ENCODE measurements around the gene ATP1A1.

ATP1A1 gene

GRCh38 chr1:116372191-116372590, 853 bp upstream of the ATP1A1 start:
- DNase-seq (ENCODE audit: low read depth), result no peak

DNA sequence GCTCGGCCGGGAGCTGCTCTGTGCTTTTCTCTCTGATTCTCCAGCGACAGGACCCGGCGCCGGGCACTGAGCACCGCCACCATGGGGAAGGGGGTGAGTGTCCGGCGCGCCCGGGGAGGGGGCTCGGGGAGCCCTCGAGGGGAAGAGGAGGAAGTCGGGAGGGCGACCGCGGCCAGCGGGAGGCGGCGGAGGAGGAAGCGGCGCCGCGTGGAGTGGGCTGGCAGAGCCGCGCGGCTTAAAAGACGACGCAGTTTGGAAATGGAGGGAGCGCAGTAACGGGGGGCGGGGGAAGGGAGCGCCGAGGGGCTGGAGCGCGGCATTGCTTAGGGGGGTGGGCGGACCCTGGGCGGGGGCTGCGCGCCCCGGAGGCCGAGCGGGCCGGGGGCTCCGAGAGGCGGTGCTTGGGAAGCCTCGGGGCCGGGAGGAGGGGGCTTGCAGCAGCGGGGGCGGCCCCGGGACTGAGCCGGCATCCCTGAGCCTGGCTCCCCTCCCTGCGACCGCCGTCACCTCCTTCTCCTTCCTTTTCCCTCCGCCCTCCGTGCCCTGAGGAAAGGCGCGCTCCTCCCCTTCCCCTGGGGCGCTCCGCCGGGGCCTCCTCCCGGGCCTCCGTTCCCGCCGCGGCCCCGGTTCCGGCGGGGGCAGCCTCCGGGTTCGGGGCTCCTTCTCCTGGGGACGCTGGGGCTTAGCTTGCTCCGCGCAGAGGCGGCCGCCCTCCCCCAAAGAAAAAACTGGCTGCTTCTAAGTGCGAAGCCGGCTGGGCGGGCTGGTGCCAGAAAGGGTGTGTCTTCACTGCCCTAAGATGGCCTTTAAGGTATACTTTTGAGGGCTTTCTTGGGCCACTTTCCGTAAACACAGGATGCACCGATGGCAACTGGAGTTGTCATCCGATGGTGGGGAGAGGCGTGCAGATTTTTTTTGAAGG, 648 bp downstream of the ATP1A1 start:
- peak; percentile 39 for DNase-seq (ENCODE audit: low read depth)

- DNase-seq (ENCODE audit: low read depth), result no peak
Observed at GRCh38 chr1:116374353-116375147, 1.5 kb downstream of the ATP1A1 start.

DNA sequence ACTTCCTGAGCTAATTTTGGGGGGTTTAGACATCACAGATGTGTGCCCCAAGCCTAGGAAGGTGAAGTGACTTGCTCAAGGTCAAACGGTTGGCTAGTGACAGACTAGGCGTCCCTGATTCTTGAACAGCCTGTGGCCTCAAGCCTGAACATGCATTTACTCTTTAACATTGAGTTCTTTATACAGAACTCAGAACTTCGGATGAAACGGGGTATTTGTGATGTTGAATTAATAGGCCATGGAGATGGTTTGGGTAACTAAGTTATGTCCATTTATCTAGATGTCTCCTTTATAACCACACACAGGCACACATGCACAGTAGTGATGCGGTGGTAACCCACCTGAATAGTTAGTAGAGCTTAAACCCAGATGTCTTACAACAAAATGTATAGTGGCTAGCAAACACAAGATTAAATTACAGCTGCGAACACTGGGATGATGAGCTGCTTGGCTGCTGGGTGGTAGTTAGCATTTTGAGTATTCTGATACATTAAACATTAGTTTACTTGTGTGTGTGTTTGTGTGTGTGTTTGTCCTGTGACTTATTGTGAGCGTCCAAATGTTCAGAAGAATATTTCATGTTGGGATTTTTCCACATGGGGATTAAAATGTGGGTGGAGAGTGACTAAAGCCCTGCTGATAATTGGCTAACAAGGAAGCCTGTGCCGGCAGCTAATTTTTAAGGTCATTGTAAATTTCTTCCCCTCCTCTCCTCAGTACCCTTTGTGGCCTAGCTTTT, 2.3 kb downstream of the ATP1A1 start:
- DNase-seq (ENCODE audit: low read depth), result no peak

- peak; percentile 42 for DNase-seq (ENCODE audit: low read depth)
Observed at GRCh38 chr1:116375887-116376728, 3.1 kb downstream of the ATP1A1 start.

DNA sequence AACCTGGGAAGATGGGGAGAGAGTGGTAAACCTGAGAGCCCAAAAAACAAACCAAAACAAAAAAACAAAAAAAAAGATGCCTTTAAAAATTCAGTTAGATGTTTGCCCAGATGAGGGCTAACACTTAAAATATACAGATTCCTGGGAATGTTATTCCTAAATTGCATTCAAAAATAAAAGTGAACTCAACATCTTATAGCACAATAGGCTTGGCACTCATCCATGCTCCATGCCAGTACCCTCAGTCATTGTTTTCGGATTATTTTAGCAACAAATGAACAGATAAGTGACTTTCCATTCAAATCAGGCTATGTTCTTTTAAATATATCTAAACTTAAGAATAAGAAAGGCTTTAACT, 3.7 kb downstream of the ATP1A1 start:
- DNase-seq (ENCODE audit: low read depth), result no peak

DNA sequence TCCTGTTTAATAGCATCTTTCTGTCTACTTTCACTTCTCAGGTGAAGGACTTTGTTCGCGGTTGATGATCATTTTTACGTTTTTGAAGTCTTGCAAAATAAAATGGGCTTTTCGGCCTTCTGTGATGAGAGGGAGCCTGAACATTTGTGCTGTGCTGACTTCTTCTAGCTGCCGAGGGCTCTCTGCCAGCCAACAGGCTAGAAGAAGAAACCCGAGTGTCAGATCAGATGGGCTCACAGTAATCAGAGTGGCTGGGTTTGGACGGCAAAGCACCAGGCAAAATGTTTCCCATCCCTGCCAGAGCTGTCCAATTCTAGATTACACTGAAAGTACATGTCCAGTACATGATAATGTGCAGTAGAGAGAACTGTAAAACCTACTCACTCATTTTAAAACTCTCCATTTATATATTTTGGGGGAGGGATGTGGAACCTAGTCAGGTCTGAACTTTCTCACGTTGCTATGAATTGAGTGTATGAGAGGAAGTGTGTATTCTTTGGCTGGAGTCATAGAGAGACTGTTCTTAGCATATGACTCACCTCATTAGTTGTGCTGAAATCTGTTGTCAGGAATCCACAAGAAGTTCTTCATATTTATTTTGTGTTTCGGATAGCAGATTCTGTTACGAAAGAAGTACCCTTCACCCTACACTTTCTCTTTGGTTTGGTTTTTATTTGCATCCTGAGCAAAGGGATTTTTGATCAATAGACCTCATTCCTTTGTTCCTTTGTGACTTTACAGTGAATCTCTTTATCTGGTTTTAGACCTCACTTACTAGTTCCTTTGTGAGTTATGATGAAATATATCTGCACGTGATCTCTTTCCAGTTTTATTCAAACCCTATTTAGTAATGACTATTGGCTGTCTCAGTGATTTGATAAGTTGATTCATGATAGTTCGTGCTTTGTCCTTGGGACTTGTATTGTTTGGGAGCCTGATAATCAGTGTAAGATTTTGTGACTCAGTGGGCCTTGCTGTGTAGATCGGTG, 4.8 kb downstream of the ATP1A1 start:
- DNase-seq (ENCODE audit: low read depth), result no peak

GRCh38 chr1:116379057-116379630, 6.1 kb downstream of the ATP1A1 start:
- no peak for DNase-seq (ENCODE audit: low read depth)

DNA sequence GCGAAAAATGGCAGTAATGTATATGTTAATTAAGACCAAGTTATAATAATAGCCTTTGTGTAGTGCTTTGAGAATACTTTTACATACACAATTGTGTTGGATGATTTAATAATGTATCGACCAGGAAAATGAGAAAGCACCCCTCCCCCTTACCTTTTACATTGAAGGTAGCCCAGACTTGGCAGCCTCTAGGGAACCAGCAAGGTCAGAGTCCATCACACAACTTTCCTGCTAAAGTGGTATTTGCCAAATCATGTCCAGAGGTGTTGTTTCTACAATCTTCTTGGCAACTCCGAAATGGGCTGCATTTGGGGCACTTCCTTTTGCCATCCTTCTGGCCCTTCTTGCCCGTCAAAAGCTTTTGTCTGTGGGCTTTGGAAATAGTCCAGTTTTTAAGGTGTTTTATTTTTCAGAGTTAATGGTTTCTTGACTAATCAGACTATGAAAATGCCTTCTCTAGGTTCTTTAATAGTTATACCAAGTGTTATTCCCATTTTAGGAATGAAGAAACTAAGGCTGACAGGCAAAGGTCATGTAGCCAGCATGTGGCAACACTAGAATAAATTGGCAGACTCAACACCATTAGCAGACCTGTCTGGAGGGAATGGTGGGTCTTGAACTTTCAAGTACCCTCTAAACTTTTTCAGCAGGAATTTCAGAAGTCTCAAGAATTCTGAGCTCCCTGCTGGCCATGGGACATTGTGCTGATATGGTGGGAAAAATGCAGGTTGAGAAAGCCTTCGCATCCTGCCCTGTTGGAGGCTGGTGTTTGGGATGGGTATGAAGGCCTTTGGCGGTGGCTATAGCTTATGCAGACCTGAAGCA, 6.8 kb downstream of the ATP1A1 start:
- DNase-seq (ENCODE audit: low read depth), result no peak

DNA sequence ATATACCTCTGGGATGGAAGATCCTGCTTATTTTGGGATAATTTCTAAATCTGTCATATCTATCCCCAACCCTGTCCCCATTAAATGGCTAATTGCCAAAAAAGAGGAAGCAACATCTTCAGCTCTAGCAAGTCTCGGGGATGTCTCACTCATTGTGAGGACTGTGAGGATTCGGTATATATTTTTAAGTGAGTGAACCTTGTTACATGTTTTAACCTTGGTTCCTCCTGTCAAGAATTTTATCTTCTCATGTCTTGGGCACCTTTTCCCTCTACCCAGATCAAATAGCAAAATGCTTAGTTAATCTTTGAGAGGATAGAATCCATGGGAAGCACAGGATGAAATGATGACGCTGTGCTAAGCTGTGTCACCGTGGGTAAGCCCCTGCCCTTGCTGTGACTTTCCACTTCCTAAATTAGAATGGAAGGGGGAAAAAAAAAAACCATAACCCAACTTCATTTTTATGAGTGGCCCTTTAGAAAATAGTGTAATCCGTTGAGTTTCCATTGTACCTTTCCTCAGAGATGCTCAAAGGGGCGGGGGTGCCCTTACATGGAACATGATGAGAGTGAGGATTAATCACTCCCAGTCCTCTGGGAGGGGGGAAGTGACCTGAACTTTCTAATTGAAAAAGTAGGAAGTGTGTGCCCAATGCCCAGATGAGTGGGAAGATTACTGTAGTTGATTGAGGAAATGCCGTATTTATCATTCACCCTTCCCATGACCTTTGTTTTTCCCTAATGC, 7.6 kb downstream of the ATP1A1 start:
- no peak for DNase-seq (ENCODE audit: low read depth)

DNA sequence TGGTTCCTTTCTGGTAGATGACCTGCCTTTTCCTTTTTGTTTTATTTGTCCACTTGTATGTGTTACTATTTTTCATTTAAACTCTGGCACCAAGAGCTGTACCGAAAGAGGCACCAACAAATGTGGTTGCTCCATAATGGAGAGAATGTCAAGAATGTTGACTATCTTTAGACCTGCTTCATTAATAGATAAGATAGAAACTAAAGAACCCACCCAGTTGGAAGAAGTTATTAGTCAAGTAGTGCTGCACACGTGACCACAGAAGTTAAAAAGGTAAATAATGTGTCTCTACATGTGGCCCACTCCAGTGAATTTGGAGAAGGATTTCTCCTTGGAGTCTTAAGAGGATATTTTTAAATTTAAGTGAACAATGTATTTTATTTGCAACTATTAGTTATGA, 9.3 kb downstream of the ATP1A1 start:
- DNase-seq (ENCODE audit: low read depth), result no peak

DNA sequence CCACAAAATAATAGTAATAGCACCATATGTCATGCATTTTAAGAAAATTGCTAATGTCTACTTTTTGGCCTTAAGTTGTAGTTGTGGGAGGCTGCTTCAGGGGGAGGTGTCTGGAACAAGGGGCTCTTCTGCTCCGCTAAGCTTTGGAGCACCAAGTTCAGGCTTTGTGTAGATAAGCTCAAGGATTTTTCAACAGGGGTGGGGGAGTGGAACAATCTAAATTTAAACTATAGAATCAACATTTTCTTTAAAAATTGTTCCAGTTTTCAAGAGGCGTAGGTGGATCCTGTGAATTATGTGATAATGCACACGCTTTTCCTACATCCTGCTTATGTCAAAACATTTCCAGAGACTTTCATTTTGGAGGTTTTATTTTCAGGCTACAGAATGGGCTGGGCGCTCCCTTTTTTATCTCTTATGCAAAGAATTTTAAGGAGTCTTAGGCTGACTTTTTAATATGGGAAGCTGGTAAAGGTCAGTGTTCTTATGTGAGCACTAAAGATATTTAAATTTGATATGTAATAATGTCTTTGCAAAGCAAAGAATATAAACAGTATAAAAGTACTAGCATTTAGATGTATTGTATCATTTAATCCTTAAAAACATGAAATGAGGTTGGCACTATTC, 9.9 kb downstream of the ATP1A1 start:
- no peak for DNase-seq (ENCODE audit: low read depth)

DNA sequence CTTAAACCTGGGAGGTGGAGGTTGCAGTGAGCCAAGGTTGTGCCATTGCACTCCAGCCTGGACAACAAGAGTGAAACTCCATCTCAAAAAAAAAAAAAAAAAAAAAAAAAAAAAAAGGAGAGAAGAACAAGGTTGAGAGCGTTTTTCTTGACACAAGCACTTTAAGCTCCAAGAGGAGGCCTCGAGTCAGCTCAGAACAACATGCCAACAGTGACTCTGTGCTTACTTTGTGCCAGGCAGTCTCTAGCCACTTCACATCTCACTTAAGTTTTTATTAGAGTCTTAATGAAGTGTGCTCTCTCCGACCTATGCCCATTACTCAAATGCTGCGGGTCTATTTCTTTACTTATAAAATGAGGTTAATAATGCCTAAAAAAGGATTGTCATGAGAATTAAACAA, 13.0 kb downstream of the ATP1A1 start:
- DNase-seq (ENCODE audit: low read depth), result no peak

- no peak for DNase-seq (ENCODE audit: low read depth)
Observed at GRCh38 chr1:116387551-116387950, 14.5 kb downstream of the ATP1A1 start.

GRCh38 chr1:116388122-116388521, 15.1 kb downstream of the ATP1A1 start:
- DNase-seq (ENCODE audit: low read depth), result no peak

DNA sequence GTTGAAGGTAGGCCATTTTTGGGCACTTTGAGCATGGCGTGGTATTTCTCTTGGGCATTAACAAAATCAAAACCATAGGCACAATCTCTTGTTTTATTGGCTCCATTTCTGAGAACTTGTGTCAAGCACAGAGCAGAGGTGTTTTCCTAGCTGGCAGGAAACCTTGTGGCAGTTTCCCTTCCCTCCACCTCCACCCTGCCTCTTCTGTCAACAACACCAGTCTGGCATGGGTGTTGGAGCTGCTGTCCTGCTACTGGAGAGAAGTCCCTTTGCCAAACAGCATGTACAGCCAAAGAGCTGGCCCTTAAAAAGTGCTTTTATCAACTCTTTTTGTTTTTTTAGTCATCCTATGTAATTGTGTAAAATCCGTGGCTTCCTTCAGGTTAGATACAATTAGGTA, 16.0 kb downstream of the ATP1A1 start:
- no peak for DNase-seq (ENCODE audit: low read depth)

DNA sequence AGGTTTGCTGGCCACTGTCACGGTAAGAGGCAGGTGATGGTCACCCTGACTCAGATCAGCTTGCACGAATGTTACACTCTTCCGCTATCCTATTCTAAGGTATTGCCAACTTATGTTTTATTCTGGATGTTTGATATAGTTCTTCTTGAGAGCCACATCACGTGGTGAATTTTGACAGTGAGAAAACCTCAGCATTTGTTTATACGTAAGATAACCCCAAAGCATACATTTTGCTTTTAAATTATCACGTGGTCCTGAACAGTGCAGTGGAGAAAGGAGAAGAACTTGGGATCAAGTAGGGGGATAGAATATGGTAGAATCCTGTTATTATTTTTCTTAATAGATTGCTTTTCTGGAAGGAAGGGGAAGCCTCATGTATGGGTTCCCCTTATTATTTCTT, 16.6 kb downstream of the ATP1A1 start:
- DNase-seq (ENCODE audit: low read depth), result no peak

DNA sequence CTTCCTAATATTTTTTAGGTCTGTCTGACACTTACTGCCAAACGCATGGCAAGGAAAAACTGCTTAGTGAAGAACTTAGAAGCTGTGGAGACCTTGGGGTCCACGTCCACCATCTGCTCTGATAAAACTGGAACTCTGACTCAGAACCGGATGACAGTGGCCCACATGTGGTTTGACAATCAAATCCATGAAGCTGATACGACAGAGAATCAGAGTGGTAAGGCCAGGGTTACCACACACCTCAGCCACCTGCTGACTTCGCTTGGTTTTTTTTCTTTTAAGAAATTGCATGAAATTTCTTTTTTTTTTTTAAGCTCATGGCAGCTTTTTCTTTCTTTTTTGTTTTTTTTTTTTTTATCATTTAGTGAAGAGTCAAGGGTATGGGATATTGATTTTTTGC, 17.2 kb downstream of the ATP1A1 start:
- no peak for DNase-seq (ENCODE audit: low read depth)

Data from activated T-cell treated with anti-CD3 and anti-CD28 coated beads for 24 hours (primary cell).